HG03439 (cell line): Measurements from ENCODE around the gene OTX2.

ENCODE experiments used
- ATAC-seq: cut with Tn5 transposase; IDR thresholded peaks from one replicate; pipeline ENCODE4 v1.9.1; 2021; ENCODE audit warnings: mild to moderate bottlenecking, moderate library complexity; ENCODE audit not compliant: unreplicated experiment

The OTX2 gene

DNA sequence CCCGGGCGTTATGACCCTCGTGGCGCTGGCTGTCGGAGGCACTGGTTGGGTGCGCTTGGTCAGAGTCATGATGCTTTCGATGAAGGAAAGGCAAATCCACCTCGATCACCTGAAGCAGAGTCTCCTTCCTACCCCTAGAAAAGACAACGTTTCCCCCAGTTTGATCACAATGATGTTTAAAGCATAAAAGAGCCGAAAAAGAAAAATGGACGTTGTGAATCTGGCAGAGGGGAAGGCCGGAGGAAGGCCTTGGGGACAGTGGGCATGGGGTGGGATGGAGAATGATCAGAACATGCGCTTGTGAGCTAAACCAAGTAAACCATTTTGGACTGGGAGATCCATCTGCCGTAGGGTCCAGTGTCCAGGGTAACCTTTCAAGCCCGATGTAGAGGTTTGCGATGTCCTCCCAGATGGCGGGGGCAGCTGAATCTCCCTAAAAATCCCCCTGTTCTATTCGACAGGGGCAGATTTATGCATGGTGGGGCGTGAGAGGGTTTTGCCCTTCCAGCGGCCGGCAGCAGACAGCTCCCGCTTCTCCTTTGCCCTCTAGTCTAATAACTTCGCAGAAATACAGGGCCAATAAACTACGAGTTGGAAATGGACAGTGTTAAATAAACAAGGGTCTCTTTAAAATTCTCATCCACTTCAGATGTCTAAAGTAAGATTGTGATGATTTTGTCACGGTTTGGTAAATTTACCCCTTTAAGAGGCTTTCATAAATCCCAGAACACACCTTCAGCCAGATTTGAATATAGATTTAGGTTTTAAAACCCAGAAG lies 2.3 kb upstream of the OTX2 start:
- no peak for ATAC-seq

DNA sequence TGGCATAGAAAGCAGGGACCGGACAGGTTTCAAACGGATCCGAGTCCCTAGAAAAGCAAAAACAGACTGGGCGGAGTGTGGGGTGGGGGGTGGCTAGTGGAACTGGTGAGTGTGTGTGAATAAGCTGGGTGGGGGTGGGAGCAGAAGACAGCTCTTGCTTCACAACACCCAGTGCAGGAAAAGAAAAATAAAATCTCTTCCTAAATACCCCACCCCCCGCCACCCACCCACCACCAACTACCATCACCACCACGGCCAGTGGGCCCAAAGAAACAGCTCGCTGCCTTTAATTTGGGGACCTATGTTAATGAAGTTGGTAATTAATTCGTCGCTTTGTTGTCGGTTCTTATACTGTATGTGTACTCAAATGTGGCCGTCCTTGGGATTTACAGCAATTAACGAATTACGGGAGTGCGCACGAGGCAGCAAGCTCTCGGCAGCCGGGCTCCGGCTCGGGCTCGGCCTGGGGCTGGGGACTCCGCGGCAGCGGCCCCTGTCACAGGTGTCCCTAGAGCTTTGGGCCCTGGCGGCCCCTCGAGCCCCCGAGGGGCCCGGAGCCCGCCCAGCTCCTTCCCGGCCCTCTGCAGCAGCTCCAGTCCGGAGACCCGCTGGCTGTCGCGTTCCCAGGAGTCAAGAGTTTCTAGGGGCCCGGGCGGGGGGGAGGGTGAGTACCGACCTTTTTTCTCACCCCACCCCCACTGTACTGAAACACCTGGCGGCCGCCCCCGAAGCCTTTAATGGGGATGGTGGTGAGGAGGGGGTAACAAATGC lies 1.5 kb upstream of the OTX2 start:
- no peak for ATAC-seq

GRCh38 chr14:56810836-56811592 lies 735 bp upstream of the OTX2 start:
- no peak for ATAC-seq

GRCh38 chr14:56809270-56810146 lies 771 bp downstream of the OTX2 start:
- no peak for ATAC-seq

- ATAC-seq = no peak
These were observed 1.7 kb downstream of the OTX2 start for GRCh38 chr14:56808383-56809269.

GRCh38 chr14:56808110-56808382 lies 2.2 kb downstream of the OTX2 start:
- ATAC-seq = no peak

DNA sequence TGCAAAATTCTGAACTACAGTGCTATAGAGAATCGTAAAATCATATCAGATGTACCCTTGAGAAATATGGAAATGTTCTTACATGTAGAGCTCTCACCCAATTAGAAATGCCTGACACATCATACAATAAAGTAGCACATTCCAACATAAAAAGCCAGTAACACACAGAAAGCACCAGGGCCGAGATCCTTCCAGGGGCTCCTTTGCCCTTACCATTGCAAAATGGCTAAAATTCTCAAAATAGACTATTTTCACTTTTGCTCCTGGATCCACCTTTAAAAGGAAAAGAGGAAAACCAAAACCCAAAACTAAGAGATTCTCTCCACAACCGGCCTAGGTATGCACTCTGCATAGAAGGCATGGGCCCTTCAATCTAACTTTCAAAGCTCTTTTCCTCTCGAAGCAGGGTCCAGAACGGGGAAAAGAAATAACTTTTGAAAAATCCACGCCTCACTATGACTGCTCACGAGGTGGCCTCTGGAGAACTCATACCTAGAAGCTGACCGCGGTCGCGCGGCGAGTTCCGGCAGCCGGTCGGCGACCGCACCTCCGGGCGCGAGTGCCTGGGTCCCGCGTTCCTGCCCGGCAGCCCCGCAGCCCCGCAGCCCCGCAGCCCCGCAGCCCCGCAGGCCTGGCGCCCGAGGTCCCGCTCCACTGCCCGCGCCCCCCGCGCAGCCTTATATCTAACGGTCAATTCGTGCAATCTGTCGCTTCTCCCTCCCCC lies 2.7 kb downstream of the OTX2 start:
- no peak for ATAC-seq

GRCh38 chr14:56806760-56807159 lies 3.5 kb downstream of the OTX2 start:
- no peak for ATAC-seq

DNA sequence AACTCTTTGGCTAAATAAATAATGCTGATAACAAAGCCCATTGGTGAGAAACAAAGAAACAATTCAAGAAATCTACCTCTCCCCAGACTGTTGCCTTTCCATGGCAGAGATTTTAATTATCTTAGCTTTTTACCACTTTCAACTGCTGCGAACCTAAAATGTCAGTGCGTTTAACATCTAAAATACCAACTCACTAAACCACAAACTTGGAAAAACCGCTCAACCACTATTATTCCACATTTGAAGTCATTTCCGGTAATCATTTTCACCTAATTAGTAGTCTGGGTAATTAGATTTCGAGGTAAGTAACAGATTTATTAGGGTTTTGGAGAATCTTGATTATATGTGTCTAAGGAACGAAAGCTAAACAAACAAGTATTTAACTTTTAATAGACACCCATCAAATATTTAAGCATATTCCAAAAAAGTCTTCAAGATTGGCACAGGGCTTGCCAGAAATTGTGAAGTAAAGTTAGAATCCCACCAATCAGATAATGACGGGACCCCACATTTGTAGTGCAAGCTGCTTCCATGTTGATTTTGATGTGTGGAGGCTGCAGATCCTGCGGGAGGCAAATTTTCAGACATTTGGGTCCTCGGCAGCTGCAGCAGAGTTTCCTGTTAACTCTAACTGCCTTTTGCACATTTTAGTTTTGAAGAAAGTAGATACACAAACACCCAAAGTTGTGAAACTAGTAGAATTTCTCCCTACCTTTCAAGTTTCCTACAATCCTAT lies 4.1 kb downstream of the OTX2 start:
- ATAC-seq = no peak

DNA sequence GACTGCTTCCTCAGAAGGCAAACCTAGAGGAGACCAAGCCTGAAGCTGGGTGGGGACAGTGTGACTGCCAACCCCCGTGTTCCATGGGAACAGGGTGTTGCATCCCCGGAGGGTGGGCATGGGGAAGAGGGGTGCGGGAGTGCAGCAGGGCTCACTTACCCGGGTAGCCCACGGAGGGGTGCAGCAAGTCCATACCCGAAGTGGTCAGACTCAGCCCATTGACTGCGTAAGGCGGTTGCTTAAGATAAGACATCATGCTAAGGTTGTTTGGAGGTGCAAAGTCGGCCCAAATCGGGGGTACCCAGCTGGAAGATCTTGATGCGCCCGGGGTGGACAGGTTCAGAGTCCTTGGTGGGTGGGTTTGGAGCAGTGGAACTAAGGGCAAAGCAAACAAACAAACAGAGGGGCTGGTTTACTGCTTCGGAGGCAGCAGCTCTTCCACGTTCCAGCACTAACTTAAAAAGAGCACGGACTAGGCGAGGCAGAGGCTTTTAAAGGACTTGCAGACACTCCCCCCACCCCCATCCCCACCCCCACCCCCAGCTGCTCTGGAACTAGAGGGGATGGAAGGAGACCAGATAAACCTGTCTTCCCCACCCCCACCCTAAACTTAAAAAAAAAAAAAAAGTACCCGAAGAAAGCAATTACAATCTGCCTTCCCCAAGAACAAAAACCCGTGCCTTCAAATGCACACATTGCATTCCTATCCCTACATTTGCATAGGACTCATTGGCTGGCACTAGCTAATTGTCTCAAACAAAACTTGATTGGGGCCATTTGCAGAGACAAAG lies 4.9 kb downstream of the OTX2 start:
- ATAC-seq = no peak

DNA sequence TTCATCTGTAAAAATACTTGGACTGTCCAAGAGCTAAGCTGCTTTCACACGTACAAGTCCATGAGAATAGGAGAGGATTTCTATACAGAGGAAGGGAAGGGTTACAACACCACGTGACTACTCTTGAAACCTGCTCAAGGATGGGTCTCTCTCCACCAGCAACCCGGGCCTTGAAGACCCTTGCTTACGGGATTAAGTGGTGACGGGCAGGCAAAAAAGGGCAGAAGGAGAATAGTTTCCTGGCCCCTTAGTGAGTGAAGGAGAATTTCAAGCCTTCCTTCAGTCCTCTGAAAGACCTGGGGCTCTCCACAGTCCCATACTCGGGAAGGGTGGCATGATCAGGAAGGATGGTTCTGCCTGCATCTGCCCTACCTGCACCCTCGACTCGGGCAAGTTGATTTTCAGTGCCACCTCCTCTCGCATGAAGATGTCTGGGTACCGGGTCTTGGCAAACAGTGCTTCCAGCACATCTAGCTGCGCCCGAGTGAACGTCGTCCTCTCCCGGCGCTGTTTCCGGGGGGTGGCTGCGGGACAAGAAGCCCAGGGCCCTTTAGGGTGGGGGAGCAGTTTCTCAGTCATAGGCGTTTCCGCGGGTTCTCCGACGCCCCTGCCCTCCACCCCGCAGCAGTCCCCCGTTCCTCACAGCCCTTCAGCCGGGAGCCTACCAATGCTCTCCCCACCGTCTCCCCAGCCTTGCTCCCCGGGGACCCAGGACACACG lies 6.3 kb downstream of the OTX2 start:
- no peak for ATAC-seq

DNA sequence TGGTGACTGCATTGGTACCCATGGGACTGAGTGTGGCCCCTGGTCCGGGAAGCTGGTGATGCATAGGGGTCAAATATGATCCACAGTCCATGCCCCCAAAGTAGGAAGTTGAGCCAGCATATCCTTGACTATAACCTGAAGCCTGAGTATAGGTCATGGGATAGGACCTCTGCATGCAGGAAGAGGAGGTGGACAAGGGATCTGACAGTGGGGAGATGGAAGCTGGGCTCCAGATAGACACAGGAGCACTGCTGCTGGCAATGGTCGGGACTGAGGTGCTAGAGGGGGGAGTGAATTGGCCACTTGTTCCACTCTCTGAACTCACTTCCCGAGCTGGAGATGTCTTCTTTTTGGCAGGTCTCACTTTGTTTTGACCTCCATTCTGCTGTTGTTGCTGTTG lies 8.4 kb downstream of the OTX2 start:
- no peak for ATAC-seq

- no peak for ATAC-seq
These were observed 11.0 kb downstream of the OTX2 start for GRCh38 chr14:56799343-56799645.

DNA sequence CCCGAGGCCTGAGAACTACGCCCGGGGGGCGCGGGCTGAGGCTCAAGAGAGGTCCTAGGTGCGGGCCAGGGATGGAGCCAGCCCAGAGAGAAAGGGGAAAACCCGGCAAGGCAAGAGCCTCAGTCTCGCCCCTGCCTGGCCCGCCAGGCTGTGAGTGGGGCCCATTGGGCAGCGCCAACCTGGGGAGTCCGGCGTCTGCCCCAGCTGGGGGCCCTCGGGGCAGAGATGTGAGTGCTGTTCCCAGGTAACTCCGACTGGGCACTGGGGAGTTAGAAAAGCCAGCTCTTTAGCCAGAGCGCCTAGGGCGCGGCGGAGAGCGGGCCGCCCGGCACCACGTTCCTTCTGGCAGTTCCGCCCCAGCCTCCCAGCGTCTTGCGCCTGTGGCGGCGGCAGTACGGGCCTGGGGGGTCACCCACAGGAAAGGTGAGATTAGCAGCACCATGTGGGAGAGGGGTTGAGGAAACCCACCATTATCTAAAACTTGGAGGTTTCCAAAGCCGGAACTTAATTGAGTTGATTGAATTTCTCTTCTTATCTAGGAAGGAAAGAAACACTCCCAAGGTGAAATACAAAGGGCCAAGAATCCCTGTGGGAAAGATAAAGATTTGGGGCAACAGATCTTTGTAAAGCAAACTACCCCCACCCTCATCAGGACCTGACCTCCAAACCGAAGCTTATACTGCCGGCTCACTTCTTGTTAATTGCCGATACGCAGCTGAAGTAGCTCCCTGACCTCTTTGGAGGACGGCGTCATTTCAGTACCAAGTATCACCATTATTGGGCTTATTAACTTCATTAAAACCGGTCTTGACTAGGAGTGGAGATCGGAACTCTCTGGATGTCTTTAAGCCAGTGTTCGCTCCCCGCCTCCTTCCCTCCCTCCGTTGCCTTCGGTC lies 11.6 kb downstream of the OTX2 start:
- no peak for ATAC-seq

GRCh38 chr14:56797569-56798446 lies 12.5 kb downstream of the OTX2 start:
- no peak for ATAC-seq
